Measurements from ENCODE around the gene MYO16. TPM values are rescaled to one million over a fixed set of nuclear protein-coding genes. Genes with fewer than 3 reads are reported as not detected.

The MYO16 gene
- total RNA-seq, 1 experiment from 2014 or later: not detected

DNA sequence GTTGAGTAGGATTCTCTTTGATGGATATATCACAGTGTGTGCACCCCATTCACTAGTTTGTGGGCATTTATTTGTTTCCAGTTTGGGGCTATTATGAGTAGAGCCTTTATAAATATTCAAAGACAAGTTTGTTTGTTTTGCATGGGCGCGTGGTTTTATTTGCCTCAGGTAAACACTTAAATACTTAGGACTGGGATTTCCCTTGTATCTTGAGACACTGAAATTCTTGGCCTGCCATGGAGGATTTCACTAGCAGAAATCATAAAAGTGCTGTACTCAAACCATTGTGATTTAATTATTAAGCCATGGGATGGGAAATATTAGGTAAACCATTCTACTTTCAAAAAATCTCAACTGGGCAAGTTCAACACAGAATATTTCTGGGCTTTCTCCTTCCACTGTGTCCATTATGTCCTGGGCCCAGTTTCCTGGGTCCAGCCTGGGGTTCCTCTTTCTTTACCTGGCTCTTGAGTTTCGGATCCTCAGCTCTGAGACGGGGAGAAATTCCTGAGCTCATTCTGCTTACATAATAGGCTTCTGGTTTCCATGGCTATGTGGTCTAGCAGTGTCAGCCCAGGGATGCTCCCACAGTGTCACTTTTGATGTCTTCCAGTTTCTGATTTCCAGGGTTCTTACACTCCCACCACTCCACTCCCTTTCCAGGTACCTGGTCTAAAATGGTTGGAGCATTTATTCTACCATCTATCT, 14.4 kb downstream of the MYO16 start:
- H2BK5ac ChIP-seq (ENCODE audit: insufficient read length, low read length): no peak overlapping the region
- H4K20me1 ChIP-seq (ENCODE audit: control insufficient read depth, insufficient read depth, insufficient read length): no peaks in the 10 kb centered on the region
- no peak overlapping the region for H3K27ac ChIP-seq (ENCODE audit: insufficient read length, low read depth, low read length)
- no peaks in the 10 kb centered on the region for H3K79me1 ChIP-seq (ENCODE audit: insufficient read depth, low read depth, low read length, poor library complexity, severe bottlenecking)
- no peak overlapping the region for H2BK20ac ChIP-seq (ENCODE audit: low read depth, low read length, poor library complexity, severe bottlenecking)
- H2BK12ac ChIP-seq (ENCODE audit: insufficient read length, low read depth, low read length): no peak overlapping the region
- no peak overlapping the region for H2AK5ac ChIP-seq (ENCODE audit: insufficient read length, low read length)
- H3T11ph ChIP-seq (ENCODE audit: low read length): no peak overlapping the region
- no peak overlapping the region; a peak in 1 of 7 replicates for H3K27ac Mint-ChIP-seq
- no peaks in the 10 kb centered on the region for H3K79me2 ChIP-seq (ENCODE audit: insufficient read depth, low read length)
- WGBS (ENCODE audit: extremely low coverage, insufficient read length, low lambda C conversion rate): no CpG with 5 or more reads among the region's 4 CpGs
- no peaks in the 10 kb centered on the region for H3K9me3 ChIP-seq (ENCODE audit: control insufficient read depth, low read depth, low read length)
- H3K36me3 Mint-ChIP-seq (ENCODE audit: insufficient read depth in 1 of 3, low read depth in 3 of 3): no peaks in the 10 kb centered on the region
- no peaks in the 10 kb centered on the region for H3K4me1 Mint-ChIP-seq
- H3K9ac ChIP-seq (ENCODE audit: extremely low read depth, insufficient read length, low read length): no peak overlapping the region
- H2AFZ ChIP-seq (ENCODE audit: low read length): no peak overlapping the region
- H3K27me3 ChIP-seq (ENCODE audit: insufficient read depth, low read length): no peaks in the 10 kb centered on the region
- no peak for DNase-seq
- no peak overlapping the region for H2BK15ac ChIP-seq (ENCODE audit: low read depth, low read length)
- no peak overlapping the region for H3K18ac ChIP-seq (ENCODE audit: insufficient read length, low read depth, low read length)
- no peak overlapping the region for H4K8ac ChIP-seq (replicated peaks; ENCODE audit: insufficient read length, low read depth, low read length)
- H3K14ac ChIP-seq (ENCODE audit: insufficient read depth, low read length): no peak overlapping the region
- no peak overlapping the region for H3K23ac ChIP-seq (ENCODE audit: insufficient read length, low read depth, low read length)
- no peak overlapping the region for H2BK120ac ChIP-seq (ENCODE audit: low read depth, low read length, poor library complexity, severe bottlenecking)
- no peaks in the 10 kb centered on the region for H3K4me1 ChIP-seq (ENCODE audit: insufficient read depth, low read length)
- no peaks in the 10 kb centered on the region for H3K9me3 Mint-ChIP-seq
- no peaks in the 10 kb centered on the region for H3K23me2 ChIP-seq (ENCODE audit: insufficient read length, low read depth, low read length, poor library complexity, severe bottlenecking)
- H3K4me3 Mint-ChIP-seq: no peak overlapping the region
- no peak overlapping the region for H3K56ac ChIP-seq (ENCODE audit: insufficient read length, low read depth, low read length)
- no peak overlapping the region for H4K5ac ChIP-seq (ENCODE audit: insufficient read length, low read depth, low read length)
- TF ChIP-seq, protein P1, sequence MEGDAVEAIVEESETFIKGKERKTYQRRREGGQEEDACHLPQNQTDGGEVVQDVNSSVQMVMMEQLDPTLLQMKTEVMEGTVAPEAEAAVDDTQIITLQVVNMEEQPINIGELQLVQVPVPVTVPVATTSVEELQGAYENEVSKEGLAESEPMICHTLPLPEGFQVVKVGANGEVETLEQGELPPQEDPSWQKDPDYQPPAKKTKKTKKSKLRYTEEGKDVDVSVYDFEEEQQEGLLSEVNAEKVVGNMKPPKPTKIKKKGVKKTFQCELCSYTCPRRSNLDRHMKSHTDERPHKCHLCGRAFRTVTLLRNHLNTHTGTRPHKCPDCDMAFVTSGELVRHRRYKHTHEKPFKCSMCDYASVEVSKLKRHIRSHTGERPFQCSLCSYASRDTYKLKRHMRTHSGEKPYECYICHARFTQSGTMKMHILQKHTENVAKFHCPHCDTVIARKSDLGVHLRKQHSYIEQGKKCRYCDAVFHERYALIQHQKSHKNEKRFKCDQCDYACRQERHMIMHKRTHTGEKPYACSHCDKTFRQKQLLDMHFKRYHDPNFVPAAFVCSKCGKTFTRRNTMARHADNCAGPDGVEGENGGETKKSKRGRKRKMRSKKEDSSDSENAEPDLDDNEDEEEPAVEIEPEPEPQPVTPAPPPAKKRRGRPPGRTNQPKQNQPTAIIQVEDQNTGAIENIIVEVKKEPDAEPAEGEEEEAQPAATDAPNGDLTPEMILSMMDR (conservative IDR thresholded peaks at IDR 0.05): no peak
- no peak overlapping the region for H4K91ac ChIP-seq (ENCODE audit: insufficient read length, low read depth, low read length)
- no peak overlapping the region for H3K4ac ChIP-seq (ENCODE audit: low read depth, low read length)
- no peak overlapping the region for H3K4me2 ChIP-seq (ENCODE audit: insufficient read depth, insufficient read length, low read length)
- H3K27me3 Mint-ChIP-seq (ENCODE audit: low read depth): no peaks in the 10 kb centered on the region
